Hepatocyte (in vitro differentiated cells): Measurements from ENCODE around the gene FAM9C. TPM values are rescaled to one million over a fixed set of nuclear protein-coding genes. Genes with fewer than 3 reads are reported as not detected.

Experiments
- DNase-seq: peaks from one replicate; pipeline ENCODE4 v3.0.0-alpha.2; 2016; ENCODE audit warnings: low spot score
- H2AFZ ChIP-seq: fragments of 200-600 bp; sonication (generic); 2 replicates; pipeline ENCODE4 v1.6.0; 2016; ENCODE audit warnings: antibody characterized with exemption, mild to moderate bottlenecking
- H3K27ac ChIP-seq: fragments of 200-600 bp; sonication (generic); 2 replicates; pipeline ENCODE4 v1.5.1; 2016; ENCODE audit warnings: mild to moderate bottlenecking
- H3K27me3 ChIP-seq: fragments of 200-600 bp; sonication (generic); 2 replicates; pipeline ENCODE4 v1.6.1; 2016
- H3K36me3 ChIP-seq: fragments of 200-600 bp; sonication (generic); replicated peaks from 2 replicates; pipeline ENCODE4 v1.5.1; 2016; ENCODE audit warnings: low read depth; ENCODE audit not compliant: insufficient read depth
- H3K4me1 ChIP-seq: fragments of 200-600 bp; sonication (generic); 2 replicates; pipeline ENCODE4 v1.5.1; 2016; ENCODE audit warnings: mild to moderate bottlenecking, moderate library complexity; ENCODE audit not compliant: insufficient read depth
- H3K4me2 ChIP-seq: fragments of 200-600 bp; sonication (generic); 2 replicates; pipeline ENCODE4 v1.6.0; 2016
- H3K4me3 ChIP-seq: fragments of 200-600 bp; sonication (generic); 2 replicates; pipeline ENCODE4 v1.5.1; 2016; ENCODE audit warnings: mild to moderate bottlenecking
- H3K79me2 ChIP-seq: fragments of 200-600 bp; sonication (generic); 2 replicates; pipeline ENCODE4 v1.6.0; 2017; ENCODE audit warnings: mild to moderate bottlenecking
- H3K9me2 ChIP-seq: fragments of 200-600 bp; sonication (generic); replicated peaks from 2 replicates; pipeline ENCODE4 v1.6.0; 2017; ENCODE audit warnings: mild to moderate bottlenecking; ENCODE audit not compliant: insufficient read depth
- H3K9me3 ChIP-seq: fragments of 200-600 bp; sonication (generic); 2 replicates; pipeline ENCODE4 v1.5.1; 2016; ENCODE audit warnings: low read depth, mild to moderate bottlenecking
- H4K20me1 ChIP-seq: fragments of 200-600 bp; sonication (generic); 2 replicates; pipeline ENCODE4 v1.6.0; 2016; ENCODE audit warnings: mild to moderate bottlenecking; ENCODE audit not compliant: insufficient read depth, poor library complexity, severe bottlenecking
- CTCF ChIP-seq: fragments of 200-600 bp; sonication (generic); IDR thresholded peaks from 2 replicates; pipeline ENCODE4 v1.5.1; 2016; ENCODE audit warnings: antibody characterized with exemption, mild to moderate bottlenecking; ENCODE audit not compliant: poor library complexity
- EZH2 ChIP-seq: fragments of 200-600 bp; sonication (generic); IDR thresholded peaks from 2 replicates; pipeline ENCODE4 v1.6.1; 2016; ENCODE audit warnings: antibody characterized with exemption, mild to moderate bottlenecking, borderline replicate concordance
- EZH2phosphoT487 ChIP-seq: fragments of 200-600 bp; sonication (generic); IDR thresholded peaks from one replicate; pipeline ENCODE4 v1.6.1; 2018; ENCODE audit warnings: antibody characterized with exemption, mild to moderate bottlenecking, low read depth, moderate library complexity; ENCODE audit not compliant: unreplicated experiment, severe bottlenecking
- WGBS: methylation state at CpG from one replicate; pipeline ENCODE4 v1.1.6; 2016; ENCODE audit warnings: low lambda C conversion rate; ENCODE audit errors: missing lambda C conversion rate; 5-methylcytosine and 5-hydroxymethylcytosine counted together
- polyA plus RNA-seq: library from polyadenylated mRNA; unstranded; fragments of >200 nt; fragmentation: Nextera tagmentation; extraction: Ambion mirVana; gene quantifications from 2 replicates; pipeline ENCODE4 v1.2.1, GENCODE V29; 2016
- total RNA-seq: library from RNA; depleted of rRNA; stranded (reverse); fragments of >200 nt; gene quantifications from 2 replicates; pipeline ENCODE4 v1.2.3, GENCODE V29; 2014

The FAM9C gene
- total and polyA plus RNA-seq, 2 experiments from 2014 or later: not detected

- Histone ChIP-seq H3K27ac (no peak overlapping the region), H3K9me3 (no peaks in the 10 kb centered on the region), H4K20me1 (no peaks in the 10 kb centered on the region), H3K79me2 (no peaks in the 10 kb centered on the region), H3K4me1 (peaks cover 19% of the 10 kb centered on the region), H2AFZ (no peak overlapping the region), H3K4me3 (no peak overlapping the region), H3K9me2 (no peaks in the 10 kb centered on the region), H3K36me3 (no peaks in the 10 kb centered on the region), H3K27me3 (no peaks in the 10 kb centered on the region), H3K4me2 (peak overlapping the region; percentile 3)
- TF ChIP-seq EZH2phosphoT487: no peak
- TF ChIP-seq CTCF: no peak
- 50% methylated on average over 2 of the region's 2 CpGs for WGBS
- DNase-seq: no peak
Observed at GRCh38 chrX:13008189-13008533, 36.3 kb downstream of the FAM9C start.

GRCh38 chrX:13007519-13008188 lies 36.8 kb downstream of the FAM9C start:
- TF ChIP-seq EZH2 (no peak), CTCF (no peak), EZH2phosphoT487 (no peak)
- no peaks in the 10 kb centered on the region for H3K27me3 ChIP-seq
- H3K79me2 ChIP-seq: no peaks in the 10 kb centered on the region
- H4K20me1 ChIP-seq: no peaks in the 10 kb centered on the region
- DNase-seq: no peak
- 95% methylated on average over 2 of the region's 2 CpGs for WGBS
- no peak overlapping the region for H3K4me3 ChIP-seq
- H3K4me1 ChIP-seq: peaks cover 20% of the 10 kb centered on the region
- no peaks in the 10 kb centered on the region for H3K9me3 ChIP-seq
- peak overlapping the region; percentile 3 for H3K4me2 ChIP-seq
- H3K27ac ChIP-seq: no peak overlapping the region
- H2AFZ ChIP-seq: no peak overlapping the region
- H3K9me2 ChIP-seq: no peaks in the 10 kb centered on the region
- no peaks in the 10 kb centered on the region for H3K36me3 ChIP-seq

DNA sequence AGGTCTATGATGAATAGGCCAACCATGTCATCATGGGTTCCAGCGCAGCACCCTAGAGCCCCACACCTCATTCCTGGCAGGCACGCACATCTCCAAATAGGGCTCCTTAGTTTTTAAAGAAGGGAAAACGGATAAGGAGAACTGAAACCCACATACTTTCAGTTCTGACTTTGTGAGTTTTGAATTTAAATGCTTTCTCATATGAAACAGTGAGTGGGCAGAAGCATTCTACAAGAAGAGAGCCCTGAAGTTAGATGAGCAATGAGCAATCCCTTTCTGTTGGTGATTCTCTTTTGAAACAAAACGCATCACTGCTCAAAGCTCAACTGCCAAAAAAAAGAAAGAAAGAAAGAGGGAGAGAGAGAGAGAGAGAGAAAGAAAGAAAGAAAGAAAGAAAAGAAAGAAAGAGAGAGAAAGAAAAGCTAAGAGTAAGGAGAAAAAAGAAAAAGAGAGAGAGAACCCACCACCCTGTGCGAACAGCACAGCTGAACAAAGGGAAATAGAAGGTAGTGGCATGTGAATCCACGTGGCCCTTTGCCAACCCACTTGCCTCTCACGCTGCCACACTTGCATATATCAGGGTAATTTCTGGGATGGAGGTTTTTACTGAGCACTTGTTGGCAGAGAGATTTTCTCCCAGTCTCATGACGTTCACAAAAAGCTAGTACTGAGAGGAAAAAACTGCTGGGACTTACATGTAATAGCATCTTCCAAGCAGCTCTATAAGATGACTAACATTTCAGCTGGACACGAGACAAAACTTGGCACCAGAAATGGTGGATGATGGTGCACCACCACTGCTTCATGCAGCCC lies 38.6 kb downstream of the FAM9C start:
- Histone ChIP-seq H3K79me2 (no peaks in the 10 kb centered on the region), H3K4me3 (no peak overlapping the region), H2AFZ (no peak overlapping the region), H3K9me2 (no peaks in the 10 kb centered on the region), H4K20me1 (no peaks in the 10 kb centered on the region), H3K9me3 (no peaks in the 10 kb centered on the region), H3K36me3 (no peaks in the 10 kb centered on the region), H3K4me2 (no peak overlapping the region), H3K27ac (no peak overlapping the region), H3K4me1 (peaks cover 36% of the 10 kb centered on the region), H3K27me3 (no peaks in the 10 kb centered on the region)
- no peak for DNase-seq
- TF ChIP-seq CTCF: no peak
- no peak for TF ChIP-seq EZH2
- TF ChIP-seq EZH2phosphoT487: no peak
- WGBS: 82% methylated on average over 9 of the region's 9 CpGs
